ENCODE data around the gene INKA2. TPM values are rescaled to one million over a fixed set of nuclear protein-coding genes. Genes with fewer than 3 reads are reported as not detected.

Gene INKA2
- total and polyA plus RNA-seq, 9 donors, result 27.3 to 61.9 (median 44.4) TPM

Other genes starting within 250 kb of the INKA2 start
- 0.58 TPM for gene ADORA3, start 235.8 kb downstream of the INKA2 start, total RNA-seq
- 1 to 10 TPM in 2 of 8 donors, under 1 TPM in 6; 0.28 to 2.4 (median 0.66) TPM for gene ADORA3, start 235.8 kb downstream of the INKA2 start, polyA plus RNA-seq (ENCODE audit: insufficient read depth in 1 of 8, insufficient read length in 8 of 8, low replicate concordance in 1 of 8)
- gene TMIGD3, start 235.8 kb downstream of the INKA2 start, total RNA-seq, result 0.22 TPM
- gene TMIGD3, start 235.8 kb downstream of the INKA2 start, polyA plus RNA-seq (ENCODE audit: insufficient read depth in 1 of 8, insufficient read length in 8 of 8, low replicate concordance in 1 of 8), result 1 to 10 TPM in 2 of 8 donors, under 1 TPM in 6; 0.56 to 1.1 (median 0.66) TPM
- 19.6 TPM for gene RAP1A, start 119.6 kb downstream of the INKA2 start, total RNA-seq
- 10 to 100 TPM; 41.0 to 59.3 (median 51.2) TPM for gene RAP1A, start 119.6 kb downstream of the INKA2 start, polyA plus RNA-seq (ENCODE audit: insufficient read depth in 1 of 8, insufficient read length in 8 of 8, low replicate concordance in 1 of 8)
- 11.7 TPM for gene DDX20, start 16.5 kb upstream of the INKA2 start, total RNA-seq
- gene DDX20, start 16.5 kb upstream of the INKA2 start, polyA plus RNA-seq (ENCODE audit: insufficient read depth in 1 of 8, insufficient read length in 8 of 8, low replicate concordance in 1 of 8), result 10 to 100 TPM in 7 of 8 donors, 1 to 10 TPM in 1; 10.0 to 12.0 (median 11.1) TPM

All from muscle of leg (tissue), 9 donors.